NCI-H2107 treated with DMSO at 0.1 percent for 48 hours (cell line): ENCODE results near the gene SCAI.
"Not testable (repeated sequence)": the region's sequence is repeated elsewhere in the genome, so short reads cannot be mapped to it uniquely, and the experiment has no call there.

Experiments
- DNase-seq: peaks from one replicate; lab custom pipeline; 2025; ENCODE audit not compliant: unreplicated experiment; lab: John Stamatoyannopoulos, UW

The SCAI gene

DNA sequence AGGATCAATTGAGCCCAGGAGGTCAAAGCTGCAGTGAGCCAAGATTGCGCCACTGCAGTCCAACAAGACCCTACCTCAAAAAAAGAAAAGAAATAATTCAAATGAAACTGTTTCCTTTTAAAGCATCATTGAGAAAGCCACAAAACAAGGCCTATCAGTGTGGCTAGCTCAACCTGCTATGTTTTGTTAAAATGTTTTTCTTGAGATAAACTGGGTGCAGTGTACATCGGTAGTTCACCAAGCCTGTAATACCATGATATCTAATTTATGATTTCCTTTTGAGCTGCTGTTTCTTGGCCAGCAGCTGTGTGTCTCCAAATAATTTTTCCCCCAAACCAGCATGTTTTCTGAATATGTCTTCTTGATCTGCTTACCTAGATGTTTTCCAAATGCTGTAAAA lies 105.2 kb downstream of the SCAI start:
- no peak for DNase-seq

- DNase-seq, result no peak
Measured at GRCh38 chr9:125028041-125028440, 115.3 kb downstream of the SCAI start.

GRCh38 chr9:125024917-125025316 lies 118.4 kb downstream of the SCAI start:
- no peak for DNase-seq

- no peak for DNase-seq
Measured at GRCh38 chr9:125021069-125021468, 122.3 kb downstream of the SCAI start.

DNA sequence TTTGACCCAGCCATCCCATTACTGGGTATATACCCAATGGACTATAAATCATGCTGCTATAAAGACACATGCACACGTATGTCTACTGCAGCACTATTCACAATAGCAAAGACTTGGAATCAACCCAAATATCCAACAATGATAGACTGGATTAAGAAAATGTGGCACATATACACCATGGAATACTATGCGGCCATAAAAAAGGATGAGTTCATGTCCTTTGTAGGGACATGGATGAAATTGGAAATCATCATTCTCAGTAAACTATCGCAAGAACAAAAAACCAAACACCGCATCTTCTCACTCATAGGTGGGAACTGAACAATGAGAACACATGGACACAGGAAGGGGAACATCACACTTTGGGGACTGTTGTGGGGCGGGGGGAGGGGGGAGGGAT lies 127.7 kb downstream of the SCAI start:
- DNase-seq, result not testable (repeated sequence)

DNA sequence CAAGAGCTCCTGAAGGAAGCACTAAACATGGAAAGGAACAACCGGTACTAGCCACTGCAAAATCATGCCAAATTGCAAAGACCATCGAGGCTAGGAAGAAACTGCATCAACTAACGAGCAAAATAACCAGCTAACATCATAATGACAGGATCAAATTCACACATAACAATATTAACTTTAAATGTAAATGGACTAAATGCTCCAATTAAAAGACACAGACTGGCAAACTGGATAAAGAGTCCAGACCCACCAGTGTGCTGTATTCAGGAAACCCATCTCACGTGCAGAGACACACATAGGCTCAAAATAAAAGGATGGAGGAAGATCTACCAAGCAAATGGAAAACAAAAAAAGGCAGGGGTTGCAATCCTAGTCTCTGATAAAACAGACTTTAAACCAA lies 131.3 kb downstream of the SCAI start:
- DNase-seq, result not testable (repeated sequence)

DNA sequence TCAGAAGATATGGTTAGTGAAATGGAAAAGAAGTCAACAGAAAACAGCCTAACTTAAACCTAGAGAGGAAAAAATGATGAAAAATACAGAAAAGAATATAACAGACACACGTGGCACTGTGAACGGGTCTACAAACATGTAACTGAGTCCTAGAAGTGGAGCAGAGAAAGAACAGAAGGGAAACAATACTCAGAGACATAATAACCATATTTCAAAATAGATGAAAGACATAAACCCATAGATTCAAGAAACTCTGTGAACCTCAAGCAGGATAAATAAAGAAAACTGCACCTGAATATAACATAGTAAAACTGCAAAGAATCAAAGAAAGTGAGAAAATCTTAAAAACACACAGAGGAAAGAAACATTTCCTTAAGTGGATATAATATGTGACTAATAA lies 134.7 kb downstream of the SCAI start:
- no peak for DNase-seq

GRCh38 chr9:125003332-125003731 lies 140.0 kb downstream of the SCAI start:
- DNase-seq, result no peak

GRCh38 chr9:124983698-124984097 lies 159.6 kb downstream of the SCAI start:
- DNase-seq, result no peak

- DNase-seq, result no peak
Measured at GRCh38 chr9:124980431-124980830, 162.9 kb downstream of the SCAI start.

DNA sequence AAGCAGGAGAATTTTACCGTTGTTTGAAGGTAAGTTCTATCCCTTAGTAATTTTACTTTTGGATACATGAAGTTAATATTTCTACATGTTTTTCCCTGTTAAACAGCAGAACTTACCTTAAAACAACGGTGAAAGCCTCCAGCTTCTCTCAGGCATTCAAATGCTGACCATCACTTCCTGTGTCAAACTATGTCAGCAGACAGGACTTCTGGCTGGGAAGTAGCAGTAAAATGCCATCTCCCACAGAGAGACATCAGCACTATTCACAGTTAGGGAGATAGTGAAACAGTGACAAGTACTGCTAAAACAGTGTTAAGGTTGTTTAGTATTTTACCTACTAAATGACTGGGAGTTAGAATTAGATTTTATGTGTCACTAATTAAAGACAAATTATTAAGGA lies 168.2 kb downstream of the SCAI start:
- DNase-seq, result no peak

- no peak for DNase-seq
Measured at GRCh38 chr9:124973807-124974206, 169.5 kb downstream of the SCAI start.

GRCh38 chr9:124972241-124972770 lies 171.0 kb downstream of the SCAI start:
- no peak for DNase-seq

DNA sequence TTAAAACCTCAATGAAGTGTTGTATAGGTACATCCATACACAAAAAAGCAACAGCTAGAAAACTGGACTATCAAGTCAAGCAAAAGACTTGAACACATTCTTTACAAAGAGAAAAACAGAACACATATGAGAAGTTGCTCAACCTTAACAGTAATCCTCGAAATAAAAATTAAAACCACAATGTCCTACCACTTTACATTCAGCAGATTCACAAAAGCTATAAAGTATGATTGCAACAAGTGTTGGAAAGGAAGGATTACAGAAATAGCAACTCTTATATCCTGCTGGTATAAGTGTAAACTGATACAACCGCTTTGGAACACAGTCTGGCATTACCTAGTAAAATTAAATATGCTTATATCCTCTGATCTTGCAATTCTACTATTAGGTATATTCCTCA lies 173.9 kb downstream of the SCAI start:
- peak; percentile 11 for DNase-seq

DNA sequence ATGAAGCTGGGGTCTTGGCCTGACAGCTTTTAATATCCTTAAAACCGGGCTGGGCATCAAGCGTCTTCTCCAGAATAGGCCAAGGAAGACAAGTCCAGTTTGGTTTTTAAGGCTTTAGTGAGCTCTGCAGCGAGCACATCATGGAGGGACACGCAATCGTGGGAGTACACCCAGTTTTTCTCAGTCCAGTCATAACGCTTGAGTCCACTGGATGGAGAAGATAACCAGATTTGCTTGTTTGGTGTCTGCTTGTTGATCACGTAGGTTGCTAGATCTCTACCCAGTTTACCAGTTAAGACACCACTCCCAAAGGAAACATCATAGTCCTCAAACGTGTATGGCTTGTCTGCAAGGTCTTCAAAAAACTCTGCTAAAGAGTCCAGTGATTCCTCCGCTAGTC lies 175.1 kb downstream of the SCAI start:
- no peak for DNase-seq

GRCh38 chr9:124965775-124966568 lies 177.4 kb downstream of the SCAI start:
- not testable (repeated sequence) for DNase-seq

DNA sequence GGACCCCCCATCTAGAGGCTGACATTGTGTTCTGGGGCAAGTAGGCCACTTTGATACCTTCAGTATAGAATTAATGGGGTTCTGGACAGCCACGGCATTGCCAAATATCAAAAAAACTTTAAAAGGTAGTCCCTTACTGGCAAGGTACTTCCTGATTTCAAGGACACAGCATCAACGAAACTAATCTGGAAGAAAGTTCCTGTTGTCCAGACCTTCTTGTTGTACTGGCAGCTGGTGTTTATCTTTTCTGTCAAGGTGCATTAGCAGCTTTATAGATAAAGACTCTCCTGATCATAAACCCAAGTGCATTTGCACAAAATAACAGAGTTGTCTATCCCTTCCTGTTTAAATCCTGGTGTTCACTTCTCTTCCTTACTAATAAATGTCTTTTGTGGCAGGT lies 178.7 kb downstream of the SCAI start:
- DNase-seq, result no peak

- DNase-seq, result no peak
Measured at GRCh38 chr9:124964056-124964455, 179.3 kb downstream of the SCAI start.

- no peak for DNase-seq
Measured at GRCh38 chr9:124960409-124960752, 182.9 kb downstream of the SCAI start.

DNA sequence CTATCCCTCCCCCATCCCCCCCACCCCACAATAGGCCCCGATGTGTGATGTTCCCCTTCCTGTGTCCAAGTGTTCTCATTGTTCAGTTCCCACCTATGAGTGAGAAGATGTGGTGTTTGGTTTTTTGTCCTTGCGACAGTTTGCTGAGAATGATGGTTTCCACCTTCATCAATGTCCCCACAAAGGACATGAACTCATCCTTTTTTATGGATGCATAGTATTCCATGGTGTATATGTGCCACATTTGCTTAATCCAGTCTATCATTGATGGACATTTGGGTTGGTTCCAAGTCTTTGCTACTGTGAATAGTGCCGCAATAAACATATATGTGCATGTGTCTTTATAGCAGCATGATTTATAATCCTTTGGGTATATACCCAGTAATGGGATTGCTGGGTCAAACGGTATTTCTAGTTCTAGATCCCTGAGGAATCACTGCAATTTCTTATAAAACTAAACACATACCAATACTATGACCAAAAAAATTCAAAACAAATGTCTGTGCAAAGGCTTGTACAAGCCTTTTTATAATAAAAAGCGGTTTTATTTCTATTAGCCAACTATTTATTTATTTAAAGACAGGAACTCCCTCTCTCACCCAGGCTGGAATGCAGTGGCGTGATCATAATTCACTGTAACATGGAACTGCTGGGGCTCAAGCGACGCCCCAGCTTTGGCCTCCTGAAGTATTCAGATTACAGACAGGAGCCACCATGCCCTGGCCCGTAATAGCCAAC lies 183.5 kb downstream of the SCAI start:
- DNase-seq, result not testable (repeated sequence)

DNA sequence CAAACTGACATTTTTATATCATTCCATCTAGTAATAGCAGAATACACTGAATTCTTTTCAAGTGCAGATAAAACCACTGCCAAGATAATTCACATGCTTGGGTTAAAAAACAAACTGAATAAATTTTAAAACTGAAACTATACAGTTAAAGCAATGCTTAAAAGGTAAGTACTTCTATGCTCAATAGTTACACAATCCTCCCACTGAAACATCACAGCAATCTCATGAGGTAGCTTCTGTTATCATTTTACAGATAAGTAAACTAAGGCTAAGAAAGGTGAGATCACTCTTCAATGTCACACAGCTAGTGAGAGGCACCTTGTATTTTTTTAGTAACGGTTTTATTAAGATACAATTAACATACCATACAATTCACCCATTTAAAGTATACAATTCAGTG lies 189.1 kb downstream of the SCAI start:
- no peak for DNase-seq

DNA sequence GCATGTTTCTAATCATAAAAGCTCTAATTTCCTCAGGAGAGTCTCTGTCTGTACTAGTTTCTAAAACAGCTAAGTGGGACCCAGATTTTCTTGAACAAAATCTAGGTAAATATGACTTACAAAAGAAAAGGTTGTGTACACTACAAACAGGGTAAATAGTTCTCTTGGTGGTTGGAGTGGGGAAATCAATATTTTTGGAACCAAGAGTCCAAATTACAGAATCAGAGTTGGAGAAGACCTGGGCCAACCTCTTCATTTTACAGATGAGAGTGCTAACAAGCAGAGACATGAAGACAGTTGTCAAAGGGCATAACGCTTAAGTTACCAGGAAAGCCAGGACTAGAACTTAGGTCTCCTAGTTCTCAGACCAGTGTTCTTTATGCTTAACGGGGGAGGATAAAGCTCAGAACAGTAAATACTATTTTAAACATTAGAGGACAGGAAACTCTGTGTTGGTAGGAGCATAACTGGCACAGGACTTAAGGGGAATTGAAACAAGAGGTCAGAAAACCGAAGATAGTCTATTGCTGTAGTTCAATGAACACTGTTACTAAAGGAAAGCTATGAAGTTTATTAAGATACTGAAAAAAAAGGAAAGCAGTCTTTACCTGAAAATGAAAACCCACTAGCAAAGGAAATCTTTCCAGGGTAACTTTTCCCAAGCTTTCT lies 193.1 kb downstream of the SCAI start:
- no peak for DNase-seq
